GM18519 (cell line): ENCODE measurements around the gene ARAP3.
"Not testable (repeated sequence)": the region's sequence is repeated elsewhere in the genome, so short reads cannot be mapped to it uniquely, and the experiment has no call there.

Source experiments
- ATAC-seq: cut with Tn5 transposase; IDR thresholded peaks from one replicate; pipeline ENCODE4 v1.9.1; 2021; ENCODE audit warnings: mild to moderate bottlenecking, moderate library complexity; ENCODE audit not compliant: unreplicated experiment, low FRiP score

ARAP3 gene

GRCh38 chr5:141623611-141624010 is 58.4 kb downstream of the ARAP3 start:
- no peak for ATAC-seq

DNA sequence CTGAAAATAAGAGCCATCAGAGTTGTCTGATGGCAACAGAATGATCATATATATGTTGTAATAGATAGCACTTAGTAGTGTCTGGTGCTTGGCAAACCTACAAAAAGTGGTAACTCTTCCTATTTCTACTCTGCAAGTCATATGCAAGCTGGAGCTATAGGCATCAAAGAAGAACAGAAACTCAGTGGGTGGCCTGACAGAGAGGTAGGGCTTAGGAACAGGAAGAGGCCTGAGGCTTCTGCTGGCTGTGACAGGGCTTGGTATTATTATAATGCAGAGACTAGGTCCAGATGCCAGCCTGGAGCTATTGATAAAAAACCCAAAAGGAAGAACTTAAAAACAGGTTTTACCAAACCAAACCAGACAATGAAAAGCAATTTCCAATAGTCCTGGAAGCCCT is 58.8 kb downstream of the ARAP3 start:
- ATAC-seq: peak; percentile 65

DNA sequence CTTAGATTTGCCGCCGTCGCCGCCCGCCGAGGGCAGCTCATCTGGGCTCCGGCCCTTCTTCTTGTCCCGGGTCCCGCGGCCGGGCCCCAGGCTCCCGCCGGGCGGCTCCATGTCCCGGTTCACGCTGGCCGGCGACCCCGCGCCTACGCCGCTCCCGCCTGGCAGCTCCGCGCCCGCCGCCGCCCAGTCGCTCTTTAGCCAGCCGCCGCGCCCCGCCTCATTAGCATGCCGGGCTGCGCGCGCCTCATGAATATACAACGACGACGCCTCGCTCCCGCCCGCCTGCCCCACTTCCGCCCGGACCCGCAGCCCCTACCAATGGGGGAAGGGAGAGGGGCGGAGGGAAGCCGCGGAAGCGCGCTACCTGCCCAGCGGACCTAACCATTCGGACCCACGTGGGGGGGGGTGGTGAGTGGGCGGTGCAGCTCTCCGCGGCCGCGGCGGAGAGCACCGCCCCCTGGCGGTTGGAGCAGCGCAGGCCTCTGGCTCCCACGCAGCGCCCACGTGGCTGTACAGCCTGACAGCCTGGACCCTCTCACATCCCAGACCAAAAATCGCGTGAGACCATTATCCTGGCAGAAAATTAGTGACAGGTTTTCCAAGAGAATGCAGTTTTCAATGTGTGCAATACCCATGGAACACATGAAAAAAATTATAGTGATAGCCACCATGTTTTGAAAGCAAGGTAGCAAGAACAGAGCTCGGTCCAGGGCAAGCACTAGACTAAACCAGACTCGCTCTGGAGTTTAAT is 63.1 kb downstream of the ARAP3 start, which contains the start of gene DIAPH1:
Gene DIAPH1 (minus strand): TSS at position 197 of the 751 bp plus-strand sequence. CDS start 86 bp downstream, at position 111.
- peak; percentile 54 for ATAC-seq

DNA sequence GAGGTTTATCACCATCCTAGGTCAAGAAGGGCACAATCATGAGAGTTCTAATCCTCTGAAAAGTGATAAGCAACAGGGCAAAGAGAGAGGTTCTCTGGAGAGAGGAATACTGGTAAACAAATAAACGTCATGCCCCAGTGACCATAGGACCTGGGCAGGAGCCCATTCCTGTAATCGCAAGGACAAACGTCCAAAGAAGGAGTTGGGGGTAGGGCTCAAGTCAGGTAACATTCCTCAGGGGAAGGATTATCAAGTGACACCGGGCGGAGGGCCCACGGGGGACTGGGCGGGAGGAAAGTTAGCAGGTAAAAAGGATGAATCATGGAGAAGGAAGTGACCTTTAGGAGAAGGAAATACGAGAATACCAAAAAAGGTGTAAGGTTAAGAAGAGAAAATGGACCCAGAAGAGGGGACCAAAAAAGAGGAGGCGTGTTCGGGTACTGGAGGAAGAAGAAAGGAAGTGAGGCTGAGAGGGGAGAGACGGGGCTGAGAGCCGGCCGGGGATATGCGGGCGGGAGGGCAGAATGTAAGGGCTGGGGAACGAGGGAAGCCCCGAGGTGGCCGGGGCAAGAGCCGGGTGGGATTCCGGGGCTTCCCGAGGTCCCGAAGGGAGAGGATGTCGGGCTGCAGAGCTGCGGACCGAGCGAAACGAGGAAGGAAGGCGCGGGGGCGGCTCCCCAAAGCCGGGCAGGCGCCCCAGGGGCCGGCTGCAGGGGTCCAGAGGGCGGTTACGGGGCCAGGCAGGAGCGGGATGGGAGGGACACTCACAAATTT is 63.8 kb downstream of the ARAP3 start:
- peak; percentile 15 for ATAC-seq

GRCh38 chr5:141617682-141618029 is 64.4 kb downstream of the ARAP3 start:
- ATAC-seq: no peak

DNA sequence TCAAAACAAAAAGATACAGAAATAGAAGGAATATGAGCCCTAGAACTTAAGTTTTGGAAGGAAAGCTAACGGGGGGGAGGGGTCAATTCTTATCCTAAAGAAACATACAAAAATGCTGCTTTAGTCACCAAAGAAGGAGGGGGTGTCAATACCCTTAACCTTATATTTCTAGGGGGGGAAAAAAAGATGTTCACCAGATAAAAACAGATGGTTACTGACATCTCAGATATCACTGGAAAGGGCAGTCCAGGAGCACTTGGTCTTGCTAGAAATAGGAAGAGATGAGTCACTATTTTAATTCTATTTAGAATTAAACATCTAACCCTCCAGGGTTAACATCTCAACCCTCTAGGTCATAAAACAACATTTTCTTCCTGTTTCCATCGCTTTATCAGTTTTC is 64.9 kb downstream of the ARAP3 start:
- ATAC-seq: no peak

- no peak for ATAC-seq
Measured at GRCh38 chr5:141615991-141616720, 65.9 kb downstream of the ARAP3 start.

GRCh38 chr5:141613344-141613743 is 68.7 kb downstream of the ARAP3 start:
- no peak for ATAC-seq

GRCh38 chr5:141611289-141611688 is 70.7 kb downstream of the ARAP3 start:
- ATAC-seq: no peak

GRCh38 chr5:141609921-141610320 is 72.1 kb downstream of the ARAP3 start:
- ATAC-seq: not testable (repeated sequence)

GRCh38 chr5:141609044-141609443 is 73.0 kb downstream of the ARAP3 start:
- ATAC-seq: no peak

DNA sequence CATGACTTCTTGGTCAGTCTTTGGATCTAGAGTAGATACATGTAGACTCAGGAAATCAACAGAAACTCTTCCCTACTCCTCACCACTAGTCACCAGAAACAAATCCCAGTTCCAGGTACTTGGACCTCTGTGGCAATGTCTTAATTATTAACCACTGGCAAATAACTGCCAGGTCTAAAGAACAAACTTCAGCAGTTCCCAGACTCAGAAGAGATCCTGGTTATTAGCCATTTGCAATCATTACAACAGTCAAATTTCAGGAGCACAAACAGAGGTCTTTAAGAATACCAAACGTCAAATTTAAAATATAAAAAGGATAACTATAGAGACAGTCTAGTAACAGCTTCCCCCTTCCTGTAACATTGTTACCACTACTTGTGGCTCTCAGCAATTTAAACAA is 73.5 kb downstream of the ARAP3 start:
- no peak for ATAC-seq

- no peak for ATAC-seq
Measured at GRCh38 chr5:141608046-141608445, 74.0 kb downstream of the ARAP3 start.

DNA sequence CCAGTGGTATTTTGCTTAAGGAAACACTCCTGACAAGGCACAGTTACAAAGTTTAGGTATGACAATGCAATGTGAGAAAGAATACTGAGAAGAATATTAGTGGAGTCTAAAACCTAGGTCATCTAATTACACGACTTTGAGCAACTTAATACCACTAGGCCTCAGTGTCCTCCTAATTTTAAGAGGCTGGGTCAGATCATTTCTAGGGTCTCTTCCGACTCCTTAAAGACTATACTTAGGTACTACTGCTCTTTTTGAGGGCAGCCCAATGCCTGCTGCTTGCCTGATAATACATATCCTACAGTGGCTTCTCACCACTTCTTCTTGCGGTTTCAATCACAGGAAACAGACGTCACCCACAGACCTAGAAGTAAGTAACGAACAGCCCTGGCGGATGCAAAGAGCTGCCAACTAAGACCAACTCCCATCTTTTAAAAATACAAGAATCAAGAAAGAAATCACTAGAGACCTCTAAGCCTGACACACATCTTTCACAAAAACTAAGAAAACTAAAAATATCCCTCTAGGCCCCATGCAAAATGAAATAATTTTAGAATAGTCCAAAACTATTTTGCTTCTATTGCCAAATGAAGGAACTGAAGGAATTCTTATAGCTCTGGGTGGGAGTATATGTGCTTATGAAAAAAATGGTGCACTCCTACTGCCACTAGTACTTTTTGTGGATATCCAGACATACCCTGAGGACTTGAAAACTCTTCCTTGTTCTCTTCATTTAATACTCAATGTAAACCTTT is 76.3 kb downstream of the ARAP3 start:
- peak; percentile 92 for ATAC-seq

DNA sequence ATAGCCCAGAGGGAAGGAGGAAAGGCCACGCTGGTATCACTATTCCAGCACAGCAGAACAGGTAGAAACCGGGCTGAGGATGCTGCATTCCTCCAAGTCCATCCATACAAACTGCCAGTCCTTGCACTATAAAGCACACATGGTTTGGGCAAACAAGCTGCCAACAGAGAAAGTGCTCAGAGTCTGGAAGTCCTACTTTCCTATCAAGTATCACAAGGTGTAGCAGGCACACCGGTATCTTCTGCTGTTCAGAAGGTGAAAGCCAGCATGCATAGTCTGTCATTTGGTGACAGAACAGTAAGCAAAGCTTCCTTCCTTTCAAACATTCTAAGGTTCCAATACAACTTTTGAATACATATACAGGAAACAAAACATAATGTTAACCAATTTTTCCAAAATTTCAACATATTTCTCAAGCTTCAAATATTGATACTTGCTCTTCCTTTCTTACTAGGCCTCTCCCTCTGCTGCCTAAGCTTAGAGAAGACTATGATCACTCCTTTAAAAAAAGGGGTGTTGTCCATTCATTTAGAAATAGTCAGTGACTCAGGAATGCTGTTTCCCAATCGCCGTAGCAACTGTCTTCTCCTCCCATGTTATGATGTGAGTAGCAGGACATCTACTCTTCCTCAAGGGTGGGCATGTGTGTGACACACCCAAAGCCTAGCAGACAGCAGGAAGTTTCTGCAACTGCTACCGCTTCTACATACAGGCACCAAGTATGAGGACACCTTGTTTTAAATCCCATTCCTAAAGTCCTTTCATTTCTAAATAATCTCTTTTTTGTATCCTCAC is 77.9 kb downstream of the ARAP3 start:
- ATAC-seq: no peak
